ENCODE measurements around the gene GINS2.

The GINS2 gene

DNA sequence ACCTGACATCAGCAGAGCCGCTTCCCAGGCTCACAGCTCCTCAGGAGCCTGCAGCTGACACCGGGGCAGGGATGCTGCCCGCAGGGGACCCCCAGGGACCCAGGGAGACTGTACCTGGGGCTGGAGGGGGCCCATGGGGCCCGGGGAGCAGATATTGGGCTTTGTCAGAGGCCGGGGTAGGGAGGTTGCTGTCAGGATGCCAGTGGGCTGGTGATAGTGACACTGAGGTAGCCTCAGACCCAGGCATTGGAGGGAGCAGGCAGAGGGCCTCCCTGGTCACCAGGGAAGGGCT is 60.5 kb downstream of the GINS2 start:
- Histone ChIP-seq H3K27ac (no peak overlapping the region), H3K4me3 (no peak overlapping the region)
- TF ChIP-seq, protein P1, sequence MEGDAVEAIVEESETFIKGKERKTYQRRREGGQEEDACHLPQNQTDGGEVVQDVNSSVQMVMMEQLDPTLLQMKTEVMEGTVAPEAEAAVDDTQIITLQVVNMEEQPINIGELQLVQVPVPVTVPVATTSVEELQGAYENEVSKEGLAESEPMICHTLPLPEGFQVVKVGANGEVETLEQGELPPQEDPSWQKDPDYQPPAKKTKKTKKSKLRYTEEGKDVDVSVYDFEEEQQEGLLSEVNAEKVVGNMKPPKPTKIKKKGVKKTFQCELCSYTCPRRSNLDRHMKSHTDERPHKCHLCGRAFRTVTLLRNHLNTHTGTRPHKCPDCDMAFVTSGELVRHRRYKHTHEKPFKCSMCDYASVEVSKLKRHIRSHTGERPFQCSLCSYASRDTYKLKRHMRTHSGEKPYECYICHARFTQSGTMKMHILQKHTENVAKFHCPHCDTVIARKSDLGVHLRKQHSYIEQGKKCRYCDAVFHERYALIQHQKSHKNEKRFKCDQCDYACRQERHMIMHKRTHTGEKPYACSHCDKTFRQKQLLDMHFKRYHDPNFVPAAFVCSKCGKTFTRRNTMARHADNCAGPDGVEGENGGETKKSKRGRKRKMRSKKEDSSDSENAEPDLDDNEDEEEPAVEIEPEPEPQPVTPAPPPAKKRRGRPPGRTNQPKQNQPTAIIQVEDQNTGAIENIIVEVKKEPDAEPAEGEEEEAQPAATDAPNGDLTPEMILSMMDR (IDR thresholded peaks at IDR 0.05), result no peak
- no peak for DNase-seq (ENCODE audit: low spot score)

DNA sequence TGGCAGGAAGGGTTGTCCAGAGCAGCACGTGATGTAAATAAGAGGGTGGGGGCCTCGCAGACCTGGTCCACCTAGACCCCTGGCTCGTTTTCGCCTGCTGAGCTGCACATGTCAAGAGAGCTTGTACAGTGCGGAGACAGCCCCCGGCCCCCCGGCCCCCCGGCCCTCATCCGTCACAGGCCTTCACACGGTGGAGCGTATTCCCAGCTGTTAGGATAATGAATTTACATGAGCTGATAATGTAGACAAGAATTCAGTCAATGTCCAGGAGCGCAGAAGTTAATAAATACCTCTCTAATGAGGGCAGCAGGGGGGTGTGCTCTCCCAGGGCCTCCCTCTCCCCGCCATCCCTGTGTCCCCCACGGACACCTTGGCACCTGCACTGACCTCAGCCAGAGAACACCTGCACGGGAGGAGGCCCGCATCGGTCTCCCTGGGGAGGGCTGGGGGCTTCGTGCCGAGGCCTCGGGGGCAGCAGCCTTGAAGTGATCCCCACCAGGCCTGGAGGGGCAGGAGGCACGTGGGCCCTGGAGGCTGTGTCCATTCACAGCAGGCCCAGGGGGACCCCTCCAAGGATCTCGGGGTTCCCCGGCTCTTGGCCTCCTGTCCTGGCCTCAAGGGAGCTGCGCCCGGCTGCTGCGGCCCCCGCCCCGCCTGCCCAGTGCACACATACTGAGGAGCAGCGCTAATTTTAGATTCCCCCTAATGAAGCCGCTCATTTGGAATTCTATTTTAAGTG is 61.1 kb downstream of the GINS2 start:
- TF ChIP-seq, protein P1 (IDR thresholded peaks at IDR 0.05), result no peak
- no peak for DNase-seq (ENCODE audit: low spot score)
- H3K27ac ChIP-seq, result no peak overlapping the region
- H3K4me3 ChIP-seq, result no peak overlapping the region

DNA sequence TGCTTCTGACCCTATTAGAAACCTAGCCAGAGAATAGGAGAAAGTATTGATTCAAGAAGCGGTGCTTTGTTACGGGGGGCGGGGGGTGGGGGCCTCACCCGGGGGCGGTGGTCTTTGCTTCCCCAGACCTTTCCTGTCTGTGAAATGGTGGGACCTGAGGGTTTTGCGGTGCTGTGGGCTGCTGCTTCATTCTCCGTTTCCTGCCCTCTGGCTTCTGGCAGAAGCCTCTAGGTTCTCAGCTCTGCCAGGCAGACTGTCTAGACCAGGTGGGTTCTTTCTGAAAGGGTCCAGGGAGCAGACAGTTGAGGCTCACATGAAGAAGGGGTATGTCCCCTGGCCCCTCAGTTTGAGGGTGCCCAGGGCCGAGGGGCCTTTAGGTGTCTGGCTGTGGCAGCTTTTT is 61.7 kb downstream of the GINS2 start:
- DNase-seq (ENCODE audit: low spot score), result no peak
- Histone ChIP-seq H3K27ac (no peak overlapping the region), H3K4me3 (no peak overlapping the region)
- TF ChIP-seq, protein P1 (IDR thresholded peaks at IDR 0.05), result no peak
